Measurements from ENCODE around the gene ACTR3C.
"Not testable (repeated sequence)": the region's sequence is repeated elsewhere in the genome, so short reads cannot be mapped to it uniquely, and the experiment has no call there.

GRCh38 chr7:150295027-150295426 lies 28.3 kb downstream of the ACTR3C start:
- TF ChIP-seq, protein P1, sequence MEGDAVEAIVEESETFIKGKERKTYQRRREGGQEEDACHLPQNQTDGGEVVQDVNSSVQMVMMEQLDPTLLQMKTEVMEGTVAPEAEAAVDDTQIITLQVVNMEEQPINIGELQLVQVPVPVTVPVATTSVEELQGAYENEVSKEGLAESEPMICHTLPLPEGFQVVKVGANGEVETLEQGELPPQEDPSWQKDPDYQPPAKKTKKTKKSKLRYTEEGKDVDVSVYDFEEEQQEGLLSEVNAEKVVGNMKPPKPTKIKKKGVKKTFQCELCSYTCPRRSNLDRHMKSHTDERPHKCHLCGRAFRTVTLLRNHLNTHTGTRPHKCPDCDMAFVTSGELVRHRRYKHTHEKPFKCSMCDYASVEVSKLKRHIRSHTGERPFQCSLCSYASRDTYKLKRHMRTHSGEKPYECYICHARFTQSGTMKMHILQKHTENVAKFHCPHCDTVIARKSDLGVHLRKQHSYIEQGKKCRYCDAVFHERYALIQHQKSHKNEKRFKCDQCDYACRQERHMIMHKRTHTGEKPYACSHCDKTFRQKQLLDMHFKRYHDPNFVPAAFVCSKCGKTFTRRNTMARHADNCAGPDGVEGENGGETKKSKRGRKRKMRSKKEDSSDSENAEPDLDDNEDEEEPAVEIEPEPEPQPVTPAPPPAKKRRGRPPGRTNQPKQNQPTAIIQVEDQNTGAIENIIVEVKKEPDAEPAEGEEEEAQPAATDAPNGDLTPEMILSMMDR (IDR thresholded peaks at IDR 0.05): not testable (repeated sequence)
- not testable (repeated sequence) for TF ChIP-seq POLR2A (IDR thresholded peaks at IDR 0.05)

Data from testis (tissue), 2 donors.